ENCODE data around the gene CPZ.

DNA sequence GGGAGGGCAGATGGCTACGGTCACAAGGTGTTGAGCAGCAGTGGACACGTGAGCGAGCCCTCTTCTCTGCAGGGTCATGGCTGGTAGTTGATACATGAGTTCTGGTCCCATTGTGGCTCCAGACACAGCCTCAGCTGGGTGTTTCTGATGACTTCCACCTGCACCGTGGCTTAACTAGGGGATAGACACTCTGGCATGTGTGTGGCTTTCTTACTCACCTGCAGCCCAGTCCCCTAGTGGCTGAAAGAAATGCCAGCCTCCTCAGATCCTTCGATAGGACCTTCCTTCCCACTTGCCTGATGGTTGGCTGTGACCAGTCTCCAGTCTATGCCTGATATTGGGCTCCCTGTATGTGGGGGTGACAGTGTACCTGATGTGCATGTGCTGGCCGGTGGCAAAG lies 7.4 kb upstream of the CPZ start:
- TF ChIP-seq, protein P1, sequence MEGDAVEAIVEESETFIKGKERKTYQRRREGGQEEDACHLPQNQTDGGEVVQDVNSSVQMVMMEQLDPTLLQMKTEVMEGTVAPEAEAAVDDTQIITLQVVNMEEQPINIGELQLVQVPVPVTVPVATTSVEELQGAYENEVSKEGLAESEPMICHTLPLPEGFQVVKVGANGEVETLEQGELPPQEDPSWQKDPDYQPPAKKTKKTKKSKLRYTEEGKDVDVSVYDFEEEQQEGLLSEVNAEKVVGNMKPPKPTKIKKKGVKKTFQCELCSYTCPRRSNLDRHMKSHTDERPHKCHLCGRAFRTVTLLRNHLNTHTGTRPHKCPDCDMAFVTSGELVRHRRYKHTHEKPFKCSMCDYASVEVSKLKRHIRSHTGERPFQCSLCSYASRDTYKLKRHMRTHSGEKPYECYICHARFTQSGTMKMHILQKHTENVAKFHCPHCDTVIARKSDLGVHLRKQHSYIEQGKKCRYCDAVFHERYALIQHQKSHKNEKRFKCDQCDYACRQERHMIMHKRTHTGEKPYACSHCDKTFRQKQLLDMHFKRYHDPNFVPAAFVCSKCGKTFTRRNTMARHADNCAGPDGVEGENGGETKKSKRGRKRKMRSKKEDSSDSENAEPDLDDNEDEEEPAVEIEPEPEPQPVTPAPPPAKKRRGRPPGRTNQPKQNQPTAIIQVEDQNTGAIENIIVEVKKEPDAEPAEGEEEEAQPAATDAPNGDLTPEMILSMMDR (IDR thresholded peaks at IDR 0.05), result no peak
- no peak for TF ChIP-seq ZNF263 (CRISPR knock-in tag; IDR thresholded peaks at IDR 0.05; ENCODE audit: low read depth)
- TF ChIP-seq ZNF121 (CRISPR knock-in tag; IDR thresholded peaks at IDR 0.05), result no peak
- TF ChIP-seq, protein P2, sequence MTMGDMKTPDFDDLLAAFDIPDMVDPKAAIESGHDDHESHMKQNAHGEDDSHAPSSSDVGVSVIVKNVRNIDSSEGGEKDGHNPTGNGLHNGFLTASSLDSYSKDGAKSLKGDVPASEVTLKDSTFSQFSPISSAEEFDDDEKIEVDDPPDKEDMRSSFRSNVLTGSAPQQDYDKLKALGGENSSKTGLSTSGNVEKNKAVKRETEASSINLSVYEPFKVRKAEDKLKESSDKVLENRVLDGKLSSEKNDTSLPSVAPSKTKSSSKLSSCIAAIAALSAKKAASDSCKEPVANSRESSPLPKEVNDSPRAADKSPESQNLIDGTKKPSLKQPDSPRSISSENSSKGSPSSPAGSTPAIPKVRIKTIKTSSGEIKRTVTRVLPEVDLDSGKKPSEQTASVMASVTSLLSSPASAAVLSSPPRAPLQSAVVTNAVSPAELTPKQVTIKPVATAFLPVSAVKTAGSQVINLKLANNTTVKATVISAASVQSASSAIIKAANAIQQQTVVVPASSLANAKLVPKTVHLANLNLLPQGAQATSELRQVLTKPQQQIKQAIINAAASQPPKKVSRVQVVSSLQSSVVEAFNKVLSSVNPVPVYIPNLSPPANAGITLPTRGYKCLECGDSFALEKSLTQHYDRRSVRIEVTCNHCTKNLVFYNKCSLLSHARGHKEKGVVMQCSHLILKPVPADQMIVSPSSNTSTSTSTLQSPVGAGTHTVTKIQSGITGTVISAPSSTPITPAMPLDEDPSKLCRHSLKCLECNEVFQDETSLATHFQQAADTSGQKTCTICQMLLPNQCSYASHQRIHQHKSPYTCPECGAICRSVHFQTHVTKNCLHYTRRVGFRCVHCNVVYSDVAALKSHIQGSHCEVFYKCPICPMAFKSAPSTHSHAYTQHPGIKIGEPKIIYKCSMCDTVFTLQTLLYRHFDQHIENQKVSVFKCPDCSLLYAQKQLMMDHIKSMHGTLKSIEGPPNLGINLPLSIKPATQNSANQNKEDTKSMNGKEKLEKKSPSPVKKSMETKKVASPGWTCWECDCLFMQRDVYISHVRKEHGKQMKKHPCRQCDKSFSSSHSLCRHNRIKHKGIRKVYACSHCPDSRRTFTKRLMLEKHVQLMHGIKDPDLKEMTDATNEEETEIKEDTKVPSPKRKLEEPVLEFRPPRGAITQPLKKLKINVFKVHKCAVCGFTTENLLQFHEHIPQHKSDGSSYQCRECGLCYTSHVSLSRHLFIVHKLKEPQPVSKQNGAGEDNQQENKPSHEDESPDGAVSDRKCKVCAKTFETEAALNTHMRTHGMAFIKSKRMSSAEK (CRISPR knock-in tag; IDR thresholded peaks at IDR 0.05; ENCODE audit: borderline replicate concordance), result no peak
- TF ChIP-seq, protein P3, sequence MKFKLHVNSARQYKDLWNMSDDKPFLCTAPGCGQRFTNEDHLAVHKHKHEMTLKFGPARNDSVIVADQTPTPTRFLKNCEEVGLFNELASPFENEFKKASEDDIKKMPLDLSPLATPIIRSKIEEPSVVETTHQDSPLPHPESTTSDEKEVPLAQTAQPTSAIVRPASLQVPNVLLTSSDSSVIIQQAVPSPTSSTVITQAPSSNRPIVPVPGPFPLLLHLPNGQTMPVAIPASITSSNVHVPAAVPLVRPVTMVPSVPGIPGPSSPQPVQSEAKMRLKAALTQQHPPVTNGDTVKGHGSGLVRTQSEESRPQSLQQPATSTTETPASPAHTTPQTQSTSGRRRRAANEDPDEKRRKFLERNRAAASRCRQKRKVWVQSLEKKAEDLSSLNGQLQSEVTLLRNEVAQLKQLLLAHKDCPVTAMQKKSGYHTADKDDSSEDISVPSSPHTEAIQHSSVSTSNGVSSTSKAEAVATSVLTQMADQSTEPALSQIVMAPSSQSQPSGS (CRISPR knock-in tag; IDR thresholded peaks at IDR 0.05; ENCODE audit: borderline replicate concordance, low read depth), result no peak
- TF ChIP-seq TEAD4 (CRISPR knock-in tag; IDR thresholded peaks at IDR 0.05), result no peak
- no peak for TF ChIP-seq ZBTB21 (CRISPR knock-in tag; IDR thresholded peaks at IDR 0.05; ENCODE audit: borderline replicate concordance)
